ENCODE results near the gene KLF5.

DNA sequence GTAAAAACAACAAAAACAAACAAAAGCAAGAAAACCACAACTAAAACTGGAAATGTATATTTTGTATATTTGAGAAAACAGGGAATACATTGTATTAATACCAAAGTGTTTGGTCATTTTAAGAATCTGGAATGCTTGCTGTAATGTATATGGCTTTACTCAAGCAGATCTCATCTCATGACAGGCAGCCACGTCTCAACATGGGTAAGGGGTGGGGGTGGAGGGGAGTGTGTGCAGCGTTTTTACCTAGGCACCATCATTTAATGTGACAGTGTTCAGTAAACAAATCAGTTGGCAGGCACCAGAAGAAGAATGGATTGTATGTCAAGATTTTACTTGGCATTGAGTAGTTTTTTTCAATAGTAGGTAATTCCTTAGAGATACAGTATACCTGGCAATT, 17.1 kb downstream of the KLF5 start:
- TF ChIP-seq CTCF (IDR thresholded peaks at IDR 0.05) (no peak), POLR2A (IDR thresholded peaks at IDR 0.05) (no peak), EP300 (IDR thresholded peaks at IDR 0.05) (no peak)

Measured in tibial nerve (tissue), 4 donors.